ENCODE results near the gene STAT5B. TPM values are rescaled to one million over a fixed set of nuclear protein-coding genes. Genes with fewer than 3 reads are reported as not detected.

The STAT5B gene
- total and polyA plus RNA-seq, 9 of the 15 experiments (the other 6 are each of a cell fraction or from before 2014, with no cell fraction given) = 20.8 to 176 (median 92.4) TPM

DNA sequence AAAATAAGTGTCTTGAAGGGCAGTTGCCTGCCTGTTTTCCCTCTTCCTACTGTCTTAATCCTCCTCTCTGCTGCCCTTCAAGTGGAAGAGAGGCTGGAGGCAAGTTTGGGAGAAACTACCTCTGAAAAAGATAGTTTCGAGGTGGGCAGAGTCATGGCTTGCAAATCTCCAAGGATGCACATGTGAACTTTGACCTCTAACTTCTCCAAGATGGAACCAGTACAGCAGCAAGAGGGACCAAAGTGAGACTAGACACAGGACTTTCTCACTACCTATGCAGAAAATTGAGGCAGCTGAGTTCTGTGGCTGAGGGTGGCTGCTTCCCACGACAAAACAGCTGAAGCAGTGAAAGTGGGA is 94.4 kb downstream of the STAT5B start:
- H4K20me1 ChIP-seq (replicated peaks; ENCODE audit: control insufficient read depth, insufficient read depth, low read length) = 0 out of 2 replicates have a peak, but pooled peaks cover 4% of the 10 kb centered on the region

More for the DNA sequence above, 94.4 kb downstream of the STAT5B start:
- H3K27me3 ChIP-seq (ENCODE audit: control insufficient read depth in 2 of 2, insufficient read depth in 2 of 2, low read length in 2 of 2) = no peaks in the 10 kb centered on the region
- peak overlapping the region; percentile 9; the same call in 1 of the 3 replicates for H3K27ac ChIP-seq (ENCODE audit: extremely low read depth, low read depth, low read length)
- DNase-seq (ENCODE audit: extremely low read depth in 1 of 4, low spot score in 3 of 4) (no peak), FAIRE-seq (no peak), ATAC-seq (no peak)
- no peaks in the 10 kb centered on the region for H3K9me3 ChIP-seq (replicated peaks; ENCODE audit: control insufficient read depth, insufficient read depth, low read depth, low read length)
- H2AFZ ChIP-seq (ENCODE audit: low read depth, low read length) = peak overlapping the region; percentile 90
- intact Hi-C loops (cut with micrococcal nuclease) (loop anchor here (1.0 to 10.0 kb wide), 4 partner anchors 63 to 223 kb away; no protein-coding TSS in a partner anchor), in situ Hi-C loops (cut with MboI) (no loop called here)
- H3K4me1 ChIP-seq (replicated peaks in 1 of 2; ENCODE audit: control insufficient read depth in 2 of 2, insufficient read depth in 2 of 2, low read length in 2 of 2) = peaks cover 31 to 50% of the 10 kb centered on the region in 2 experiments
- BruUV-seq (replicated peaks) = no TSS peak
- ChIA-PET CTCF (ENCODE audit: low intra/inter-chr PET ratio) (interaction anchor here (0.7 to 1.4 kb wide), 3 partner anchors 63 to 157 kb away, joined by 3 to 12 read pairs (median 3); no protein-coding TSS in a partner anchor), POLR2A (interaction anchor here (0.6 to 1.5 kb wide), 11 partner anchors 9 to 495 kb away, joined by 3 to 4 read pairs (median 3); no protein-coding TSS in a partner anchor)
- no peak overlapping the region for H3K4me3 ChIP-seq
- peak overlapping the region in 1 of 2 experiments; percentile 41; a peak in 1 of 4 replicates for H3K9ac ChIP-seq (ENCODE audit: insufficient read depth in 1 of 2, low read depth in 2 of 2, low read length in 2 of 2)
- H3K36me3 ChIP-seq (ENCODE audit: control insufficient read depth, insufficient read depth, low read length) = no peaks in the 10 kb centered on the region
- H3K4me2 ChIP-seq (ENCODE audit: insufficient read depth, low read length) = peak overlapping the region; percentile 78
- peaks cover 7% of the 10 kb centered on the region for H3K9me1 ChIP-seq (ENCODE audit: control insufficient read depth, insufficient read depth, low read length)
- H3K79me2 ChIP-seq (ENCODE audit: control insufficient read depth, insufficient read depth, low read length) = peaks cover 11% of the 10 kb centered on the region; the same call in 2 of the 3 replicates
- no peak for TF ChIP-seq NR2C2 (CRISPR knock-in tag; IDR thresholded peaks at IDR 0.05)
- peak; percentile 63; the same call in 1 of the 2 replicates for TF ChIP-seq NR2C2 (tag; IDR thresholded peaks at IDR 0.05)
- no peak for TF ChIP-seq GATAD2B (IDR thresholded peaks at IDR 0.05; ENCODE audit: borderline replicate concordance)
- 0 out of 2 replicates have a peak, but pooled peaks have one; percentile 47 for TF ChIP-seq PTBP1 (IDR thresholded peaks at IDR 0.05; ENCODE audit: low read depth, low read length)
- no peak for TF ChIP-seq RBM15 (IDR thresholded peaks at IDR 0.05; ENCODE audit: insufficient read depth, low read length)
- no peak for TF ChIP-seq ZKSCAN8 (CRISPR knock-in tag; IDR thresholded peaks at IDR 0.05)
- TF ChIP-seq NR2C1 (IDR thresholded peaks at IDR 0.05) = peak; percentile 75
- TF ChIP-seq NR2C1 (tag; IDR thresholded peaks at IDR 0.05) = peak; percentile 67
- peak in 1 of 3 experiments; percentile 23 for TF ChIP-seq YY1 (IDR thresholded peaks at IDR 0.05; ENCODE audit: borderline replicate concordance in 1 of 3, control insufficient read depth in 1 of 3, extremely low read depth in 1 of 3, insufficient read depth in 3 of 3, insufficient read length in 1 of 3, insufficient replicate concordance in 2 of 3, low read depth in 1 of 3, low read length in 2 of 3)
- no peak for TF ChIP-seq ELF4 (CRISPR knock-in tag; IDR thresholded peaks at IDR 0.05)
- TF ChIP-seq, protein P1, sequence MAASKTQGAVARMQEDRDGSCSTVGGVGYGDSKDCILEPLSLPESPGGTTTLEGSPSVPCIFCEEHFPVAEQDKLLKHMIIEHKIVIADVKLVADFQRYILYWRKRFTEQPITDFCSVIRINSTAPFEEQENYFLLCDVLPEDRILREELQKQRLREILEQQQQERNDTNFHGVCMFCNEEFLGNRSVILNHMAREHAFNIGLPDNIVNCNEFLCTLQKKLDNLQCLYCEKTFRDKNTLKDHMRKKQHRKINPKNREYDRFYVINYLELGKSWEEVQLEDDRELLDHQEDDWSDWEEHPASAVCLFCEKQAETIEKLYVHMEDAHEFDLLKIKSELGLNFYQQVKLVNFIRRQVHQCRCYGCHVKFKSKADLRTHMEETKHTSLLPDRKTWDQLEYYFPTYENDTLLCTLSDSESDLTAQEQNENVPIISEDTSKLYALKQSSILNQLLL (CRISPR knock-in tag; IDR thresholded peaks at IDR 0.05; ENCODE audit: borderline replicate concordance) = no peak
- no peak for TF ChIP-seq ZNF76 (CRISPR knock-in tag; IDR thresholded peaks at IDR 0.05; ENCODE audit: borderline replicate concordance)
- no peak for TF ChIP-seq TRIM28 (IDR thresholded peaks at IDR 0.05)
- no peak for TF ChIP-seq CBFA2T2 (conservative IDR thresholded peaks at IDR 0.05)
- WGBS (ENCODE audit: insufficient coverage, low coverage, missing lambda C conversion rate) = 42% methylated on average over 2 of the region's 2 CpGs

Data from K562 (cell line).